Ovary (tissue), 9 donors: ENCODE data around the gene AFAP1. TPM values are rescaled to one million over a fixed set of nuclear protein-coding genes. Genes with fewer than 3 reads are reported as not detected.

Source experiments
- DNase-seq, 5 donors: peaks; one replicate each; pipeline ENCODE4 v3.0.0-alpha.2; 2019 to 2020
- H3K27ac ChIP-seq, 2 donors: fragments of 200-600 bp; one replicate each; pipeline versions ENCODE4 v1.5.1 to v1.8.0; 2019 to 2022
- H3K27me3 ChIP-seq: fragments of 200-600 bp; one replicate; pipeline ENCODE4 v1.8.0; 2022
- H3K36me3 ChIP-seq: fragments of 200-600 bp; sonication (generic); one replicate; pipeline ENCODE4 v1.5.1; 2019
- H3K4me1 ChIP-seq: one replicate; pipeline ENCODE4 v1.8.1; 2013; ENCODE audit warnings: mild to moderate bottlenecking, moderate library complexity; ENCODE audit not compliant: insufficient read depth
- H3K4me3 ChIP-seq: fragments of 200-600 bp; sonication (generic); one replicate; pipeline ENCODE4 v1.5.1; 2017
- H3K9me3 ChIP-seq, 2 donors: fragments of 200-600 bp in 1 of 2; sonication (generic) in 1 of 2; one replicate each; pipeline versions ENCODE4 v1.5.1 to v1.8.1; 2013 to 2019; ENCODE audit warnings: mild to moderate bottlenecking in 1 of 2, moderate library complexity in 1 of 2
- CTCF ChIP-seq, 3 donors: fragments of 450-650 bp in 2 of 3; fragments of 200-600 bp in 1 of 3; IDR thresholded peaks; one replicate each; pipeline versions ENCODE4 v1.5.1 to v1.8.0; 2016 to 2022; ENCODE audit warnings: antibody characterized with exemption in 3 of 3, mild to moderate bottlenecking in 1 of 3
- EP300 ChIP-seq: sonication (generic); formaldehyde crosslinking; IDR thresholded peaks from one replicate; pipeline ENCODE4 v1.6.1; 2017; ENCODE audit warnings: antibody characterized with exemption
- POLR2A ChIP-seq: fragments of 450-650 bp; IDR thresholded peaks from one replicate; pipeline ENCODE4 v1.6.1; 2017; ENCODE audit warnings: antibody characterized with exemption, mild to moderate bottlenecking, moderate library complexity
- whole genome bisulfite sequencing, 3 donors: extraction: QIAGEN DNeasy Blood & Tissue Kit in 1 of 3; methylation state at CpG; one replicate each; pipeline versions ENCODE4 v1.1.5 to v1.1.7; 2013 to 2017; 5-methylcytosine and 5-hydroxymethylcytosine counted together
- intact Hi-C, 4 donors: fragments of 100-400 bp; cut with DNase I; formaldehyde crosslinking; loops; one replicate each; pipeline versions ENCODE4 v1.11.0 to v1.15.1; 2022 to 2023
- polyA plus RNA-seq, 2 donors: library from polyadenylated mRNA; stranded (reverse); fragments of 200-250 nt in 1 of 2; fragments of 350-450 nt in 1 of 2; fragmentation: Illumina TruSeq in 1 of 2; extraction: RNeasy Lipid Tissue Mini Kit (QIAGEN cat#74804) in 1 of 2; gene quantifications; one replicate each; pipeline ENCODE4 v1.2.3, GENCODE V29; 2013 to 2014
- total RNA-seq, 7 donors: library from RNA; depleted of rRNA in 2 of 7; stranded (reverse); fragments of >200 nt in 2 of 7; fragmentation: NEBNext Ultra II Directional in 3 of 7; extraction: Animal tissue kit (Norgen Biotek cat#: 25700) in 3 of 7; gene quantifications; one replicate each; pipeline versions ENCODE4 v1.1.0 to v1.2.4, GENCODE V29; 2016 to 2023
- donor health status: DM: no; HTN: no; CAD: no; lungs with moderate emphysema.
- donor health status: DM: no; HTN: no; CAD: no.
- donor health status: Bipolar disorder and iron deficiency.
- donor health status: DM: yes; HTN: yes; CAD: no.
- donor health status: DM: no; HTN: no; CAD: no.
- donor health status: DM: yes; HTN: yes; CAD: no.

The AFAP1 gene
- total and polyA plus RNA-seq, 9 donors: 8.6 to 42.3 (median 23.0) TPM

DNA sequence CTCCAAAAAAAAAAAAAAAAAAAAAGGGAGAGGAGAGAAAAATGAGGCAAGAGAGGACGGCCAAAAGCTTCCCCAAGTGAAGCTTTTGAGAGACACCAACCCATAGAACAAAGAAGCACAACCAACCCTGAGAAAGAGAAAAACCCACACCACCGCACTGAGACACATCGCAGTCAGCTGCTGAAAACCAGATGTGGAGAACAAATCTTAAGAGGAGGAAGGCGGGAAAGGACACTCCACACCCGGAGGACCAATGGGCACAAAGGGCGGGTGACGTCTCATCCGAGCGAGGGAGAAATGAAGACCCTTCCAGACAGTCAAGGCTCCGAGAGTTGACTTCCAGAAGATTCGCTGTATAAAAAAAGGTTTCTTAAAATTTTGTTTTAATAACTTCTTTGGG is 112.1 kb downstream of the AFAP1 start:
- H3K27me3 ChIP-seq: no peaks in the 10 kb centered on the region
- H3K27ac ChIP-seq: peak overlapping the region; percentile 47 to 62
- H3K4me1 ChIP-seq: peaks cover 19% of the 10 kb centered on the region
- H3K36me3 ChIP-seq: no peaks in the 10 kb centered on the region
- 91 to 95% (median 95%) methylated on average over 11 of the region's 11 CpGs for WGBS, 3 donors
- intact Hi-C loops: no loop called here
- DNase-seq: no peak
- H3K9me3 ChIP-seq: no peaks in the 10 kb centered on the region
- H3K4me3 ChIP-seq: no peak overlapping the region
- TF ChIP-seq CTCF (IDR thresholded peaks at IDR 0.05) (no peak), EP300 (no peak), POLR2A (no peak)

DNA sequence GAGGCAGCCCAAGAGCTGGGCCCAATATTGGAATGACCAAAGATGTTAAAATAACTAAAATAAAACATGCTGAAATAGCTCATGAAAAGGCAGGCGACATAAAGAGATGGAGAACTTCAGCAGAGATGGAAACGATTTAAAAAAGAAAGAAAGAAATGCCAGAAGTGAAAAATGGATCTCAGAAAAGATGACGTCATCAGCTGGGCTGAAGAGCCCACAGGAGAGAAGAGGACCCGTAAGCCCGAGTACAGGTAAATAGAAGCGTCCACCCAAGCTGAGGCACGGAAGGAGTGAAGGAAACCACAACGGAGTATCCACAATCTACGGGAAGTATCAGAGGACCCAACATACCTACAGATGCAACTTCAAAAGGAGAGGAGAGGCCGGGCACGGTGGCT is 112.8 kb downstream of the AFAP1 start:
- WGBS, 3 donors: 92 to 97% (median 94%) methylated on average over 11 of the region's 11 CpGs
- Histone ChIP-seq H3K36me3 (no peaks in the 10 kb centered on the region), H3K4me3 (no peak overlapping the region), H3K27ac (no peak overlapping the region), H3K9me3 (no peaks in the 10 kb centered on the region), H3K4me1 (peaks cover 19% of the 10 kb centered on the region), H3K27me3 (no peaks in the 10 kb centered on the region)
- DNase-seq: no peak
- no peak for TF ChIP-seq EP300
- no peak for TF ChIP-seq POLR2A
- no peak for TF ChIP-seq CTCF (IDR thresholded peaks at IDR 0.05)
- intact Hi-C loops: no loop called here

GRCh38 chr4:7826176-7826908 is 113.3 kb downstream of the AFAP1 start:
- WGBS, 3 donors: 88 to 91% (median 89%) methylated on average over 12 of the region's 12 CpGs
- H3K4me3 ChIP-seq: no peak overlapping the region
- intact Hi-C loops: no loop called here

GRCh38 chr4:7824218-7824617 is 115.4 kb downstream of the AFAP1 start:
- Histone ChIP-seq H3K4me1 (peaks cover 16% of the 10 kb centered on the region), H3K27ac (peak overlapping the region; percentile 68 to 89), H3K9me3 (no peaks in the 10 kb centered on the region), H3K36me3 (no peaks in the 10 kb centered on the region), H3K4me3 (no peak overlapping the region), H3K27me3 (no peaks in the 10 kb centered on the region)
- 10 to 22% (median 16%) methylated on average over 5 of the region's 5 CpGs for WGBS, 3 donors
- intact Hi-C loops: no loop called here
- TF ChIP-seq CTCF (IDR thresholded peaks at IDR 0.05) (no peak), EP300 (no peak), POLR2A (no peak)
- no peak for DNase-seq

More at GRCh38 chr4:7826176-7826908, 113.3 kb downstream of the AFAP1 start:
- Histone ChIP-seq H3K27ac (no peak overlapping the region), H3K9me3 (no peaks in the 10 kb centered on the region), H3K36me3 (no peaks in the 10 kb centered on the region), H3K27me3 (no peaks in the 10 kb centered on the region), H3K4me1 (peaks cover 19% of the 10 kb centered on the region)
- TF ChIP-seq CTCF (IDR thresholded peaks at IDR 0.05): no peak
- TF ChIP-seq EP300: no peak
- no peak for TF ChIP-seq POLR2A
- DNase-seq: no peak
